Coronary artery (tissue), 2 donors: ENCODE results near the gene SCGB3A2.

ENCODE experiments used
- DNase-seq: peaks from one replicate; pipeline ENCODE4 v3.0.0-alpha.2; 2017; ENCODE audit warnings: low spot score
- H3K27ac ChIP-seq, 2 donors: fragments of 200-600 bp; sonication (generic); one replicate each; pipeline ENCODE4 v1.5.1; 2016 to 2019
- H3K4me3 ChIP-seq: fragments of 200-600 bp; sonication (generic); 2 replicates; pipeline ENCODE4 v1.5.1; 2016; ENCODE audit warnings: mild to moderate bottlenecking, moderate library complexity
- TF ChIP-seq, protein P1 (sequence below): fragments of 200-600 bp; sonication (generic); IDR thresholded peaks from one replicate; pipeline ENCODE4 v1.5.1; 2019; ENCODE audit warnings: antibody characterized with exemption

SCGB3A2 gene

GRCh38 chr5:147878066-147878759, at the start of gene SCGB3A2:
SCGB3A2 (plus strand) TSS chr5:147878711; CDS start chr5:147878804, 93 bp downstream.
- TF ChIP-seq, protein P1, sequence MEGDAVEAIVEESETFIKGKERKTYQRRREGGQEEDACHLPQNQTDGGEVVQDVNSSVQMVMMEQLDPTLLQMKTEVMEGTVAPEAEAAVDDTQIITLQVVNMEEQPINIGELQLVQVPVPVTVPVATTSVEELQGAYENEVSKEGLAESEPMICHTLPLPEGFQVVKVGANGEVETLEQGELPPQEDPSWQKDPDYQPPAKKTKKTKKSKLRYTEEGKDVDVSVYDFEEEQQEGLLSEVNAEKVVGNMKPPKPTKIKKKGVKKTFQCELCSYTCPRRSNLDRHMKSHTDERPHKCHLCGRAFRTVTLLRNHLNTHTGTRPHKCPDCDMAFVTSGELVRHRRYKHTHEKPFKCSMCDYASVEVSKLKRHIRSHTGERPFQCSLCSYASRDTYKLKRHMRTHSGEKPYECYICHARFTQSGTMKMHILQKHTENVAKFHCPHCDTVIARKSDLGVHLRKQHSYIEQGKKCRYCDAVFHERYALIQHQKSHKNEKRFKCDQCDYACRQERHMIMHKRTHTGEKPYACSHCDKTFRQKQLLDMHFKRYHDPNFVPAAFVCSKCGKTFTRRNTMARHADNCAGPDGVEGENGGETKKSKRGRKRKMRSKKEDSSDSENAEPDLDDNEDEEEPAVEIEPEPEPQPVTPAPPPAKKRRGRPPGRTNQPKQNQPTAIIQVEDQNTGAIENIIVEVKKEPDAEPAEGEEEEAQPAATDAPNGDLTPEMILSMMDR = no peak
- DNase-seq = no peak
- H3K27ac ChIP-seq = no peak within 1 kb of the TSS
- no peak within 1 kb of the TSS for H3K4me3 ChIP-seq

- TF ChIP-seq, protein P1 = no peak
- DNase-seq = no peak
- H3K27ac ChIP-seq = no peak overlapping the region
- H3K4me3 ChIP-seq = no peak overlapping the region
These were observed 48.5 kb upstream of the SCGB3A2 start for GRCh38 chr5:147830035-147830434.

DNA sequence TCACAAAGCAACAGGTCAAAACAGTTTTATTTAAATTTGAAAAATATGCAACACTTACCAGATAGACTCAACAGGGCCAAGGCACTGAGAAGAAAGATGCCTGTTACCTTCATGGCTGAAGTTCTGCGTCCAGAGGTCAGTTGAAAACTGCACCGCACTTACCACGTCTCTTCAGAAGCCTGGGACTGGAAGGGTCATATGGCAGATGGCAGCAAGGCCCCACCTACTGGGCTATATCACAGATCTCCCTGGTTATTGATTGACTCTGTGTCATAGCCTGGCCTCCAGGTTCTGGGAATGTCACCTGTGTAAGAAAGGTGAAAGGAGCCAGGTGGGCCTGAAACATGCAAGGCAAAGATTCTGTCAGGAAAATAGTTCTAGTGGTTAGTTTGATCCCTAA, 47.0 kb upstream of the SCGB3A2 start, which contains the start of gene SPINK1:
Gene SPINK1 (minus strand): TSS at position 207 of the 400 bp plus-strand sequence. CDS start 94 bp downstream, at position 113.
- H3K4me3 ChIP-seq = no peak within 1 kb of the TSS
- TF ChIP-seq, protein P1 = no peak
- no peak within 1 kb of the TSS for H3K27ac ChIP-seq
- DNase-seq = no peak

- DNase-seq = no peak
- TF ChIP-seq, protein P1 = no peak
- Histone ChIP-seq H3K4me3 (no peak overlapping the region), H3K27ac (no peak overlapping the region)
These were observed 46.0 kb upstream of the SCGB3A2 start for GRCh38 chr5:147832541-147832940.

- Histone ChIP-seq H3K27ac (no peak overlapping the region), H3K4me3 (no peak overlapping the region)
- no peak for DNase-seq
- TF ChIP-seq, protein P1 = no peak
These were observed 43.1 kb upstream of the SCGB3A2 start for GRCh38 chr5:147835386-147835798.

DNA sequence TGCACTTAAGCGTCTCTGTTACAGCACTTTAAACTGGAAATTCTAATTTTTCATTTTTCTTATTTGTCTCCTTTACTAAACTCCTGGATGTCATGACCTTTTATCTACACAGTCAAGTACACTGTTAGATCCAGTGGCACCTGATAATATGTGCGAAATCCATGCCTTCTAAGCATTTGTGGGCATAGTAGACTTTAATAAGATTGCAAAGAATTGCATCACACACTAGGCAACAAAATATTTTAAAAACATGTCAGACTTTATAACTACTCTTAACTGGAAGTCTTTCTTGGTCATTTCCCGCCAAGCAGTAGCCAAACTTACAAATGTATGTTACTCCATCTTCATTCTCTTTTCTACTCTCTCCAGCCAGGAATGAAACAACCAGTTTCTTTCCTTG, 42.1 kb upstream of the SCGB3A2 start:
- H3K4me3 ChIP-seq = no peak overlapping the region
- DNase-seq = no peak
- TF ChIP-seq, protein P1 = no peak
- no peak overlapping the region for H3K27ac ChIP-seq

- H3K27ac ChIP-seq = no peak overlapping the region
- DNase-seq = no peak
- TF ChIP-seq, protein P1 = no peak
- no peak overlapping the region for H3K4me3 ChIP-seq
These were observed 35.6 kb upstream of the SCGB3A2 start for GRCh38 chr5:147842869-147843268.
